ENCODE measurements around the gene GTF3C4. TPM values are rescaled to one million over a fixed set of nuclear protein-coding genes. Genes with fewer than 3 reads are reported as not detected.

Gene GTF3C4
- total RNA-seq, 1 experiment from 2014 or later = 42.5 TPM

- H3K36me3 Mint-ChIP-seq (ENCODE audit: insufficient read depth in 1 of 3, low read depth in 3 of 3) = peaks cover 24 to 72% (median 58%) of the 10 kb centered on the region in 3 experiments
- no peak for DNase-seq
These were observed 22.9 kb upstream of the GTF3C4 start for GRCh38 chr9:132647355-132647754.

More at GRCh38 chr9:132647355-132647754, 22.9 kb upstream of the GTF3C4 start:
- Mint-ChIP-seq H3K4me3 (no peak overlapping the region), H3K27me3 (ENCODE audit: low read depth) (no peaks in the 10 kb centered on the region), H3K4me1 (no peaks in the 10 kb centered on the region), H3K27ac (no peak overlapping the region), H3K9me3 (no peaks in the 10 kb centered on the region)
- Histone ChIP-seq H4K20me1 (ENCODE audit: control insufficient read depth, insufficient read depth, insufficient read length) (no peaks in the 10 kb centered on the region), H2BK15ac (ENCODE audit: low read depth, low read length) (no peak overlapping the region), H3K9me3 (ENCODE audit: control insufficient read depth, low read depth, low read length) (no peaks in the 10 kb centered on the region), H2BK12ac (ENCODE audit: insufficient read length, low read depth, low read length) (no peak overlapping the region), H4K5ac (ENCODE audit: insufficient read length, low read depth, low read length) (no peak overlapping the region), H3K23me2 (ENCODE audit: insufficient read length, low read depth, low read length, poor library complexity, severe bottlenecking) (no peaks in the 10 kb centered on the region), H3K14ac (ENCODE audit: insufficient read depth, low read length) (no peak overlapping the region), H3K23ac (ENCODE audit: insufficient read length, low read depth, low read length) (no peak overlapping the region), H3K9ac (ENCODE audit: extremely low read depth, insufficient read length, low read length) (no peak overlapping the region), H3K56ac (ENCODE audit: insufficient read length, low read depth, low read length) (no peak overlapping the region), H3K18ac (ENCODE audit: insufficient read length, low read depth, low read length) (no peak overlapping the region), H4K91ac (ENCODE audit: insufficient read length, low read depth, low read length) (no peak overlapping the region), H2BK20ac (ENCODE audit: low read depth, low read length, poor library complexity, severe bottlenecking) (no peak overlapping the region), H2AK5ac (ENCODE audit: insufficient read length, low read length) (no peak overlapping the region), H3K79me2 (ENCODE audit: insufficient read depth, low read length) (no peaks in the 10 kb centered on the region), H3K27me3 (ENCODE audit: insufficient read depth, low read length) (no peaks in the 10 kb centered on the region), H2BK120ac (ENCODE audit: low read depth, low read length, poor library complexity, severe bottlenecking) (no peak overlapping the region), H3K4me1 (ENCODE audit: insufficient read depth, low read length) (no peaks in the 10 kb centered on the region), H2BK5ac (ENCODE audit: insufficient read length, low read length) (no peak overlapping the region), H3K4ac (ENCODE audit: low read depth, low read length) (no peak overlapping the region), H4K8ac (replicated peaks; ENCODE audit: insufficient read length, low read depth, low read length) (no peak overlapping the region), H3K79me1 (ENCODE audit: insufficient read depth, low read depth, low read length, poor library complexity, severe bottlenecking) (no peaks in the 10 kb centered on the region), H3K27ac (ENCODE audit: insufficient read length, low read depth, low read length) (no peak overlapping the region), H3K4me2 (ENCODE audit: insufficient read depth, insufficient read length, low read length) (no peak overlapping the region), H2AFZ (ENCODE audit: low read length) (no peak overlapping the region), H3T11ph (ENCODE audit: low read length) (no peak overlapping the region)
- no peak for TF ChIP-seq CTCF (conservative IDR thresholded peaks at IDR 0.05)
- no CpG with 5 or more reads among the region's 4 CpGs for WGBS (ENCODE audit: extremely low coverage, insufficient read length, low lambda C conversion rate)

All from H9 (cell line).